WTC11 (cell line): ENCODE measurements around the gene UMAD1. TPM values are rescaled to one million over a fixed set of nuclear protein-coding genes. Genes with fewer than 3 reads are reported as not detected.

Source experiments
- ATAC-seq: fragments of 200-7000 bp; cut with Tn5 transposase; 2 replicates; pipeline ENCODE4 v1.10.0; 2021; ENCODE audit warnings: mild to moderate bottlenecking, moderate library complexity
- CTCF ChIA-PET: fragments of 300-600 bp; sonication (Branson Sonifier 250); formaldehyde crosslinking; loops from one replicate; lab custom pipeline; 2021; ENCODE audit warnings: antibody characterized with exemption; lab: Charles Lee
- POLR2A ChIA-PET: fragments of 350-600 bp; sonication (Branson Sonifier 250); formaldehyde crosslinking; loops from one replicate; lab custom pipeline; 2021; ENCODE audit warnings: antibody characterized with exemption; lab: Charles Lee
- DNase-seq: peaks from one replicate; pipeline ENCODE4 v3.0.0; 2021; ENCODE audit warnings: low spot score
- H3K27ac Mint-ChIP-seq: 2 replicates; pipeline ENCODE4 v1.8.0; 2021; ENCODE audit warnings: mixed read lengths
- H3K27me3 Mint-ChIP-seq: 2 replicates; pipeline ENCODE4 v1.8.0; 2021; ENCODE audit warnings: low read depth, mild to moderate bottlenecking, moderate library complexity, mixed read lengths
- H3K36me3 Mint-ChIP-seq: 2 replicates; pipeline ENCODE4 v1.8.0; 2021; ENCODE audit warnings: mixed read lengths
- H3K4me1 Mint-ChIP-seq: 2 replicates; pipeline ENCODE4 v1.8.0; 2022; ENCODE audit warnings: mixed read lengths
- H3K4me3 Mint-ChIP-seq: 2 replicates; pipeline ENCODE4 v1.8.0; 2021; ENCODE audit warnings: mild to moderate bottlenecking, moderate library complexity, mixed read lengths
- H3K9me3 Mint-ChIP-seq: 2 replicates; pipeline ENCODE4 v1.8.0; 2021; ENCODE audit warnings: mixed read lengths
- E2F4 ChIP-seq: sonication (generic); formaldehyde crosslinking; IDR thresholded peaks from 2 replicates; pipeline ENCODE4 v1.8.1; 2022; ENCODE audit warnings: low read depth, mild to moderate bottlenecking, moderate library complexity, missing genetic modification reagents, borderline replicate concordance
- NFYB ChIP-seq: sonication (generic); formaldehyde crosslinking; conservative IDR thresholded peaks from 2 replicates; pipeline ENCODE4 v1.8.0; 2022; ENCODE audit warnings: low read depth, missing genetic modification reagents
- RORB ChIP-seq: fragments of 250-450 bp; sonication (Bioruptor Pico); IDR thresholded peaks from 2 replicates; pipeline ENCODE4 v1.9.0; 2021; ENCODE audit warnings: mild to moderate bottlenecking
- SMAD3 ChIP-seq: sonication (generic); formaldehyde crosslinking; IDR thresholded peaks from 2 replicates; pipeline ENCODE4 v1.8.0; 2022; ENCODE audit warnings: missing genetic modification reagents, mild to moderate bottlenecking, borderline replicate concordance
- ZBTB43 ChIP-seq: sonication (generic); formaldehyde crosslinking; IDR thresholded peaks from 2 replicates; pipeline ENCODE4 v1.8.1; 2023; ENCODE audit warnings: mild to moderate bottlenecking, missing genetic modification reagents
- ZNF263 ChIP-seq: sonication (generic); formaldehyde crosslinking; IDR thresholded peaks from 2 replicates; pipeline ENCODE4 v1.8.1; 2022; ENCODE audit warnings: low read depth, mild to moderate bottlenecking, moderate library complexity, missing genetic modification reagents
- ZNF281 ChIP-seq: sonication (generic); formaldehyde crosslinking; IDR thresholded peaks from 2 replicates; pipeline ENCODE4 v1.8.0; 2023; ENCODE audit warnings: mild to moderate bottlenecking, missing genetic modification reagents
- total RNA-seq: library from RNA; stranded (reverse); gene quantifications from 3 replicates; pipeline ENCODE4 v1.2.3, GENCODE V29; 2021
- TF ChIP-seq, protein P1 (sequence below): sonication (generic); formaldehyde crosslinking; IDR thresholded peaks from 2 replicates; pipeline ENCODE4 v1.8.0; 2022; ENCODE audit warnings: missing genetic modification reagents
- TF ChIP-seq, protein P2 (sequence below): sonication (generic); formaldehyde crosslinking; IDR thresholded peaks from 2 replicates; pipeline ENCODE4 v1.8.0; 2022; ENCODE audit warnings: mild to moderate bottlenecking, missing genetic modification reagents
- TF ChIP-seq, protein P3 (sequence below): sonication (generic); formaldehyde crosslinking; IDR thresholded peaks from 2 replicates; pipeline ENCODE4 v1.8.0; 2023; ENCODE audit warnings: missing genetic modification reagents
- TF ChIP-seq, protein P4 (sequence below): sonication (generic); formaldehyde crosslinking; IDR thresholded peaks from 2 replicates; pipeline ENCODE4 v1.8.0; 2022; ENCODE audit warnings: mild to moderate bottlenecking, missing genetic modification reagents
- TF ChIP-seq, protein P5 (sequence below): fragments of 200-600 bp; IDR thresholded peaks from 2 replicates; pipeline ENCODE4 v1.8.0; 2022; ENCODE audit warnings: antibody characterized with exemption

UMAD1 gene
- total RNA-seq, 1 experiment from 2014 or later = 13.0 TPM

- peaks cover 7% of the 10 kb centered on the region for H3K4me1 Mint-ChIP-seq
- H3K27ac Mint-ChIP-seq = no peak overlapping the region
- ChIA-PET CTCF (interaction anchor here (1.1 kb wide), 1 partner anchor 18 kb away, joined by 3 read pairs; no protein-coding TSS in a partner anchor), POLR2A (interaction anchor here (0.7 kb wide), 1 partner anchor 414 kb away, joined by 5 read pairs; no protein-coding TSS in a partner anchor)
- H3K9me3 Mint-ChIP-seq = peaks cover 13% of the 10 kb centered on the region
- H3K36me3 Mint-ChIP-seq = peaks cover 4% of the 10 kb centered on the region; the same call in 1 of the 2 replicates
- no peak for TF ChIP-seq NFYB (CRISPR knock-in tag)
- TF ChIP-seq E2F4 = no peak
- TF ChIP-seq RORB (CRISPR knock-in tag) = no peak
- no peak for TF ChIP-seq ZNF281
- TF ChIP-seq, protein P1, sequence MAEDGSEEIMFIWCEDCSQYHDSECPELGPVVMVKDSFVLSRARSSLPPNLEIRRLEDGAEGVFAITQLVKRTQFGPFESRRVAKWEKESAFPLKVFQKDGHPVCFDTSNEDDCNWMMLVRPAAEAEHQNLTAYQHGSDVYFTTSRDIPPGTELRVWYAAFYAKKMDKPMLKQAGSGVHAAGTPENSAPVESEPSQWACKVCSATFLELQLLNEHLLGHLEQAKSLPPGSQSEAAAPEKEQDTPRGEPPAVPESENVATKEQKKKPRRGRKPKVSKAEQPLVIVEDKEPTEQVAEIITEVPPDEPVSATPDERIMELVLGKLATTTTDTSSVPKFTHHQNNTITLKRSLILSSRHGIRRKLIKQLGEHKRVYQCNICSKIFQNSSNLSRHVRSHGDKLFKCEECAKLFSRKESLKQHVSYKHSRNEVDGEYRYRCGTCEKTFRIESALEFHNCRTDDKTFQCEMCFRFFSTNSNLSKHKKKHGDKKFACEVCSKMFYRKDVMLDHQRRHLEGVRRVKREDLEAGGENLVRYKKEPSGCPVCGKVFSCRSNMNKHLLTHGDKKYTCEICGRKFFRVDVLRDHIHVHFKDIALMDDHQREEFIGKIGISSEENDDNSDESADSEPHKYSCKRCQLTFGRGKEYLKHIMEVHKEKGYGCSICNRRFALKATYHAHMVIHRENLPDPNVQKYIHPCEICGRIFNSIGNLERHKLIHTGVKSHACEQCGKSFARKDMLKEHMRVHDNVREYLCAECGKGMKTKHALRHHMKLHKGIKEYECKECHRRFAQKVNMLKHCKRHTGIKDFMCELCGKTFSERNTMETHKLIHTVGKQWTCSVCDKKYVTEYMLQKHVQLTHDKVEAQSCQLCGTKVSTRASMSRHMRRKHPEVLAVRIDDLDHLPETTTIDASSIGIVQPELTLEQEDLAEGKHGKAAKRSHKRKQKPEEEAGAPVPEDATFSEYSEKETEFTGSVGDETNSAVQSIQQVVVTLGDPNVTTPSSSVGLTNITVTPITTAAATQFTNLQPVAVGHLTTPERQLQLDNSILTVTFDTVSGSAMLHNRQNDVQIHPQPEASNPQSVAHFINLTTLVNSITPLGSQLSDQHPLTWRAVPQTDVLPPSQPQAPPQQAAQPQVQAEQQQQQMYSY (CRISPR knock-in tag) = no peak
- TF ChIP-seq, protein P2, sequence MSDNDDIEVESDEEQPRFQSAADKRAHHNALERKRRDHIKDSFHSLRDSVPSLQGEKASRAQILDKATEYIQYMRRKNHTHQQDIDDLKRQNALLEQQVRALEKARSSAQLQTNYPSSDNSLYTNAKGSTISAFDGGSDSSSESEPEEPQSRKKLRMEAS (CRISPR knock-in tag) = no peak
- TF ChIP-seq SMAD3 (CRISPR knock-in tag) = no peak
- TF ChIP-seq ZNF263 (CRISPR knock-in tag) = no peak
- TF ChIP-seq, protein P3, sequence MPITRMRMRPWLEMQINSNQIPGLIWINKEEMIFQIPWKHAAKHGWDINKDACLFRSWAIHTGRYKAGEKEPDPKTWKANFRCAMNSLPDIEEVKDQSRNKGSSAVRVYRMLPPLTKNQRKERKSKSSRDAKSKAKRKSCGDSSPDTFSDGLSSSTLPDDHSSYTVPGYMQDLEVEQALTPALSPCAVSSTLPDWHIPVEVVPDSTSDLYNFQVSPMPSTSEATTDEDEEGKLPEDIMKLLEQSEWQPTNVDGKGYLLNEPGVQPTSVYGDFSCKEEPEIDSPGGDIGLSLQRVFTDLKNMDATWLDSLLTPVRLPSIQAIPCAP (CRISPR knock-in tag) = no peak
- no peak for TF ChIP-seq ZBTB43
- TF ChIP-seq, protein P4, sequence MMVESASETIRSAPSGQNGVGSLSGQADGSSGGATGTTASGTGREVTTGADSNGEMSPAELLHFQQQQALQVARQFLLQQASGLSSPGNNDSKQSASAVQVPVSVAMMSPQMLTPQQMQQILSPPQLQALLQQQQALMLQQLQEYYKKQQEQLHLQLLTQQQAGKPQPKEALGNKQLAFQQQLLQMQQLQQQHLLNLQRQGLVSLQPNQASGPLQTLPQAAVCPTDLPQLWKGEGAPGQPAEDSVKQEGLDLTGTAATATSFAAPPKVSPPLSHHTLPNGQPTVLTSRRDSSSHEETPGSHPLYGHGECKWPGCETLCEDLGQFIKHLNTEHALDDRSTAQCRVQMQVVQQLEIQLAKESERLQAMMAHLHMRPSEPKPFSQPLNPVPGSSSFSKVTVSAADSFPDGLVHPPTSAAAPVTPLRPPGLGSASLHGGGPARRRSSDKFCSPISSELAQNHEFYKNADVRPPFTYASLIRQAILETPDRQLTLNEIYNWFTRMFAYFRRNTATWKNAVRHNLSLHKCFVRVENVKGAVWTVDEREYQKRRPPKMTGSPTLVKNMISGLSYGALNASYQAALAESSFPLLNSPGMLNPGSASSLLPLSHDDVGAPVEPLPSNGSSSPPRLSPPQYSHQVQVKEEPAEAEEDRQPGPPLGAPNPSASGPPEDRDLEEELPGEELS (CRISPR knock-in tag) = no peak
- TF ChIP-seq, protein P5, sequence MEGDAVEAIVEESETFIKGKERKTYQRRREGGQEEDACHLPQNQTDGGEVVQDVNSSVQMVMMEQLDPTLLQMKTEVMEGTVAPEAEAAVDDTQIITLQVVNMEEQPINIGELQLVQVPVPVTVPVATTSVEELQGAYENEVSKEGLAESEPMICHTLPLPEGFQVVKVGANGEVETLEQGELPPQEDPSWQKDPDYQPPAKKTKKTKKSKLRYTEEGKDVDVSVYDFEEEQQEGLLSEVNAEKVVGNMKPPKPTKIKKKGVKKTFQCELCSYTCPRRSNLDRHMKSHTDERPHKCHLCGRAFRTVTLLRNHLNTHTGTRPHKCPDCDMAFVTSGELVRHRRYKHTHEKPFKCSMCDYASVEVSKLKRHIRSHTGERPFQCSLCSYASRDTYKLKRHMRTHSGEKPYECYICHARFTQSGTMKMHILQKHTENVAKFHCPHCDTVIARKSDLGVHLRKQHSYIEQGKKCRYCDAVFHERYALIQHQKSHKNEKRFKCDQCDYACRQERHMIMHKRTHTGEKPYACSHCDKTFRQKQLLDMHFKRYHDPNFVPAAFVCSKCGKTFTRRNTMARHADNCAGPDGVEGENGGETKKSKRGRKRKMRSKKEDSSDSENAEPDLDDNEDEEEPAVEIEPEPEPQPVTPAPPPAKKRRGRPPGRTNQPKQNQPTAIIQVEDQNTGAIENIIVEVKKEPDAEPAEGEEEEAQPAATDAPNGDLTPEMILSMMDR = no peak
- DNase-seq = no peak
- no peaks in the 10 kb centered on the region for H3K27me3 Mint-ChIP-seq
- H3K4me3 Mint-ChIP-seq = no peak overlapping the region
- no peak for ATAC-seq
Measured at GRCh38 chr7:7698930-7699329, 58.4 kb downstream of the UMAD1 start.
